Left forelimb (tissue), 1 donor: Measurements from ENCODE around the gene CALM3.
A peak's percentile ranks its signal among the peaks of the same experiment; 100 is the strongest.
"Not testable (repeated sequence)": the region's sequence is repeated elsewhere in the genome, so short reads cannot be mapped to it uniquely, and the experiment has no call there.

Experiments used
- DNase-seq: peaks from one replicate; pipeline ENCODE4 v3.0.0-alpha.2; 2018; ENCODE audit warnings: low spot score

The CALM3 gene

DNA sequence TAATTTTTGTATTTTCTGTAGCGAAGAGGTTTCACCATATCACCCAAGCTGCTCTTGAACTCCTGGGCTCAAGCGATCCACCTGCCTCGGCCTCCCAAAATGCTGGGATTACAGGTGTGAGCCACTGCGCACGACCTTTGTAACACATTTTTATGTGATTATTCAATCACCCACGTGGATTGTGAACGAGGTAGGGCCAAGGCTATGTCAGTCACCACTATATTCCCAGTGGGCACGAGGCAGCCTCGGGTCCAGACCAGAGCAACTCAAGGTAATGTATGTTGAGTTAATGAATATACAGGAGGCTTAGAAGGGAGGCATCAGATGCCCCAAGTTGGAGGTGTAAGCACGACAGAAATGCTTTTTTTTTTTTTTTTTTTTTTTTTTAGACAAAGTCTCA is 14.8 kb downstream of the CALM3 start:
- DNase-seq: no peak

GRCh38 chr19:46616631-46617322 is 15.6 kb downstream of the CALM3 start:
- DNase-seq: no peak

DNA sequence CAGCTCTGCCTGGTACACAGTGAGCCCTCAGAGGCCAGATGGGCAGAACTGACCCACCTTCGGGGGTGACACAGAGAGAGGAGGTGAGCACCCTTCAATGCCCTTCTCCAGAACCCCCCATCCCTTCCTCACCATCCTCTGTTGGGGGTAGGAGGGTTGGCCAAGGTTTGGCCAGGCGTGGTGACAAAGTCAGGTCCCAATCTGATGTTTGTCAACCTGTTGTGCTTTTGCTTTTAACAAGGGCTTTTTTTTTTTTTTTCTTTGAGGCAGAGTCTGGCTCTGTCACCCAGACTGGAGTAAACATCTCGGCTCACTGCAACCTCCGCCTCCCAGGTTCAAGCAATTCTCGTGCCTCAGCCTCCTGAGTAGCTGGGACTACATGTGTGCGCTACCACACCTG is 16.5 kb downstream of the CALM3 start:
- DNase-seq: no peak

DNA sequence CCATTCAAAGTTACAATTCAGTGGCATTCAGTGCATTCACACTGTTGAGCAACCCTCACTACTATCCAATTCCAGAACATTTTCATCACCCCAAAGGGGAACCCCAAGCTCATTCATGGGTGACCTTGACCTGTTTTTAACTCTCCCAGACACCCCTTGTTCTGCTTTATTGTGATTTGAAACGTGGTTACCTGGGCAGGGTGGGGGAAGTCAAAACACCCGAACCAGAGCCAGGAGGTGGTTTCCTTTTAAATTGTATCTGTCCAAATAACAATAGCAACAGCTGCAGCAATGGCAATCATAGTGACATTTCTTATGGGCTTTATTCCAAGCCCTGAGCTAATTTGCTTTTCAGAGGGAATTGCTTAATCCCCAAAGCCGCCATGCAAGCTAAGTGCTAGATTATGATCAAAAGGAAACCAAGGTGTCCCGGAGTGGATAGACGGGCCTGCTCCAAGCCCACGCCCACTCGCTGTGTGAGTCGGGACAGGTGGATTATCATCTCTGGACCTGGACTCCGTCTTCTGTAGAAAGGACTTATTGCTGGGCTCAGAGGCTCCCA is 17.6 kb downstream of the CALM3 start:
- DNase-seq: no peak

GRCh38 chr19:46620267-46620666 is 19.1 kb downstream of the CALM3 start:
- no peak for DNase-seq

GRCh38 chr19:46620716-46621115 is 19.6 kb downstream of the CALM3 start:
- DNase-seq: no peak

DNA sequence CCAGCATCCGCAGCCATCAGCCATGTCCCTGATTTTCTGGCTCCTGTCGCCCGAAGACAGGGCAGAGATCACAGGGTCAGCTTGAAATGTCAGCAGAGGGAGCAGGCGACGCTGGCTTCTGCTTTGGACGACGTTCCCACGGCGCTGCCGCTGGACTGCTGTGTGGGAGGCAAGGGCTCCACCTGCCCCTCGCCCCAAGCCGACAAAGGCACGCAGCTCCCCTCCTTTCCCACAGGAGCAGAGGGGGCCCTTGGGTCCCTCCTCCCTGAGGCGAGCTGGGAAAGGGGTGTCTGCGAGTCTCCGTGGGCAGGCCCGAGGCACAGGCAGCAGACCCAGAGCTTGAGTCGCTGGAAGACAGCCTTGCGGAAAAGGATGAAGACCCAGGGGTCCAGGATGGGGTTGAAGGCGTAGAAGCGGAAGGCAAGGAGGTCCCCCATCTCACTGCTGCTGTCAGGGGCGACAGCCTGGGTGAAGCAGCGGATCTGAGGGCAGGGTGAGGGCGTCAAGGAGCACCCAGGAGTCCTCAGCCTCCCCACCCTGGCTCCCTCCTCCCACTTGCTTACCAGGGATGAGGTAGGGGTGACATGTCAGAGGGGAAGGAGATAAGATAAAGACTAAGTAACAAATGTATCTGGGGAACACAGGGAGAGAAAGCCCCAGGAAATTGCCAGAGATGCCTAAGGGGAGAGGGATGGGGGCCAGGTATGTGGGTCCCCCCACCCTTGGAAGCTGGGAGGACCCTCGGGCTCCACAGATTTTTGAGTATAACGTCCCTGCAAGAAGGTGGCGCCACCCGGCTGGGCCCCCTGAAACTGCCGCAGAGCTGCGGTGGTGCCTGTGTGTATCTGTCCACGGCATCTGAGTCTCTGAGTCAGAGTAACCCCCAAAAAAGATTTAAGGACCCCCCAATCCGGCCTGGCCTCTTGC is 20.3 kb downstream of the CALM3 start:
- no peak for DNase-seq

- no peak for DNase-seq
These were observed 21.0 kb downstream of the CALM3 start for GRCh38 chr19:46622118-46622446.

DNA sequence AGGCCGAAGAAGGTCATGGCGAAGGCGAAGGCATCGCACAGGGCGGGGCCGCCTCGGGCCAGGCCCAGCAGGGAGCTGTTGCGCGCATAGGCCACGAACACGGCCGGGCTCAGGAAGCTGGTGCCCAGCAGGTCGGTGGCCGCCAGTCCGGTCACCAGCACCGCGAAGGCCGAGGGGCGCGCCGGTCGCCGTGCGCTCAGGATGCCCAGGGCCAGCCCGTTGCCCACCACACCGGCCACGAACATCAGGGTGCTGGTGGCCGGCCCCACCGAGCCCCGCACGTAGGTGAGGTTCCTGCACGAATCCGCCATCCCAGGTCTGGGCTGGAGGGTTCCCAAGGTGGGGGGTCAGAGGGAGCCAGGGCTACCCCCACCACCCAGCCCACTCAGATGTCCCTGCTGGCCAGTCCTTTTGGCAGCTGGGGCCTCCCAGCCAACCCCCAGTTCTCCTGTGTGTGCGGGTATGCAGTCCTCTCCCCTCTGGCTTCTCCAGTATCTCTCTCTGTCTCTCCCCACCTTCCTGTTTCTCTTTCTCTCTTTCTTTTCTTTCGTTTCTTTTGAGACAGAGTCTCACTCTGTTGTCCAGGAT is 22.9 kb downstream of the CALM3 start:
- no peak for DNase-seq

GRCh38 chr19:46624958-46625661 is 24.0 kb downstream of the CALM3 start, which contains the start of gene PTGIR:
Gene PTGIR (minus strand): TSS chr19:46625089. CDS start chr19:46624225, 864 bp downstream.
- DNase-seq: peak; percentile 81

DNA sequence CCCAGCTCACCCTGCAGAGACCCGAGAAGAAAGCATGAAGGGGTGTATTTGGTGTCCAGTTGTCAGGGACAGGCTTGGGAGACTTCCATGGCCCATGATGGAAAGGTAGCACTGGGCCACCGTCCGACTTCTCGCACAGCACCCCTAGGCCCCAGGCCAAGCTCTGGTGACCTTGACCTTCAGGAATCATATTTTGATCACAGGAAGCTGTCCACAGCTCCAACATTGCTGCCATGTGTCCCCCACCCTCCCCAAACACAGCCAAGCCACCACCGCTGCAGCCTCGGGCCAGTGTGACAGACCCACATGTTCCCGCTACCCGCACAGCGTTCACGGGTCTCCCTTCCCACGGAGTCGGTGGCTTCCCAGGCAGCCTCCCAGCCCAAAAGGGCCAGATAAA is 24.6 kb downstream of the CALM3 start:
- DNase-seq: no peak

- DNase-seq: no peak
These were observed 25.3 kb downstream of the CALM3 start for GRCh38 chr19:46626446-46626845.

GRCh38 chr19:46628970-46629369 is 27.8 kb downstream of the CALM3 start:
- not testable (repeated sequence) for DNase-seq

DNA sequence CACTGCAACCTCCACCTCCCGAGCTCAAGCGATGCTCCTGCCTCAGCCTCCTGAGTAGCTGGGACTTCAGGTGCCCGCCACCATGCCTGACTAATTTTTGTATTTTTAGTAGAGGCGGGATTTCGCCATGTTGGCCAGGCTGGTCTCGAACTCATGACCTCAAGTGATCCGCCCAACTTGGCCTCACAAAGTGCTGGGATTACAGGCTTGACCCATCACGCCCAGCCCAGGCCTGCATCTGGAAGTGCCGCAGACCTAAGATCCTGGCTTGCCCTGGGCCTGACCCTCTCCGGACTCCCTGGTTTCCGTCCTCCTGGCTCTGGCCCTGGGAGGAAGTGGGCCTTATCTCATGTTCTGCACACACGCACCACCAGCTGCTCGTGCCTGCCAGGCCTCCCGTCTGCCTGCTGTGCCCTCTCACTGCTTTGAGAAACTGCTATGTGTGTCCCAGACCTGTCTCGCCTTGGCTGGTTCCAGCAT is 28.5 kb downstream of the CALM3 start:
- DNase-seq: no peak

- no peak for DNase-seq
These were observed 29.6 kb downstream of the CALM3 start for GRCh38 chr19:46630586-46631205.

DNA sequence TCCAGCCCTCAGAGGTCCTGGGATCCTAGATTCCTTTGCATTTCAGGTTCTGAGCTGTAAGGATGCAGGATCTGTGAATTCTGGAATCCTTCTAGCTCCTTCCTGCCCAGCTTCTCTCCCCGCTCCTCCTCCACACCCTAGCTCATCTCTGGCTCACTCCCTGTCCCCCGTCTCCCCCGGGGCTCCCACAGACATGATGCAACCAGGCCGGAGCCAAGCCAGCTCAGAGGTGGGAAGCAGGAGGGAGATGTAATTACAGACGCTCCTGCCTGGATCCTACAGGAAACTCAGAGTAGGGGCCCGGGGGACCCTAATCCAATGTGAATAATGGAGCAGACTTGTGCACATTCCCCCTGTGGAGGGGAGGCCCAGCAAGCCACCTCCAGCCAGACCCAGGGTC is 30.4 kb downstream of the CALM3 start:
- no peak for DNase-seq

GRCh38 chr19:46633130-46633529 is 32.0 kb downstream of the CALM3 start:
- DNase-seq: no peak

GRCh38 chr19:46634045-46634655 is 33.0 kb downstream of the CALM3 start:
- peak; percentile 84 for DNase-seq

- DNase-seq: no peak
These were observed 33.6 kb downstream of the CALM3 start for GRCh38 chr19:46634656-46635218.

DNA sequence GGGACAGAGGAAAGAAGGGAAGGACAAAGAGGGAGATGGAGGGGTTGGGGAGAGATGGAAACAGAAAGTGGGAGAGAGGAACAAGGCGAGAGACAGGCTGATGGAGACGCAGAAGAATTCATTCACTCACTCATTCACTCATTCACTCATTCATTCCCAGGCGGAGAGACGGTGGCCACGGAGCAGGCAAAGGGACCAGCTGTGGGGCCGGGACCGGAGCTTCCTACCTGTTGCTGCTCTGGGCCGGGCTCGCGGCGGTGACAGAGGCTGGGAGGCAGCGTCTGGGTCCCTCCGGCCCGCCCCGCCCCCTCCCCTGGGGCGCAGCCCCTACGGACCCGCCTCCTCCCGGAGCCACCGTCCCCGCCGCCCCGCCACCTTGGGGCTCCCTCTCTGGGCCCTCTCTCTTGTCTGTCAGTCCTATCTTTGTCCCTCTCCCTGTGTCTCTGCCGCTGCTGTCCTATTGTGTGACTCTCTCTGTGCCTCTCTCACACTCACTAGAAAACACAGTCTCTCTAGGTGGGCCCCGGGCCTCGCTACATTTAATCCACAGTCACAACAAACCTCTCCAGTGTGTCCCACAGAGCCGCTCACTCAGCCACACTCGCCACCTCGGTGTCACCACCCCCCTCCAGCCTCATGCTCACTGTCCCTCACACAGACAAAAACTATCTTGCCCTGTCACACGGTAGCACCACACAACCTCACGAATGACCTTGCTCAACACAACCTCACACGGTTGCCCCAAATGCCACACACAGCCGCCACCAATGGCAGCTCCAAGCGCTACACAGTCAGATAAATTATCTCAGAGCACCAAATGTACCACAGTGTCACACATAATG is 35.0 kb downstream of the CALM3 start, which contains the start of gene GNG8:
TSS of gene GNG8 (minus strand) at position 283 of the 842 bp plus-strand sequence. CDS start 1,520 bp downstream, outside the sequence.
- no peak for DNase-seq
